Nasal cavity respiratory epithelium epithelial cell of viscerocranial mucosa (primary cell): ENCODE data around the gene ALOX12. TPM values are rescaled to one million over a fixed set of nuclear protein-coding genes. Genes with fewer than 3 reads are reported as not detected.

Experiments
- total RNA-seq: library from RNA; depleted of rRNA; stranded (reverse); fragments of >200 nt; gene quantifications from 2 replicates; pipeline ENCODE4 v1.2.3, GENCODE V29; 2014

ALOX12 gene
- under 0.01 and 0.14 TPM in 2 replicates for total RNA-seq

GRCh38 chr17:6995500-6996255 lies at the start of gene ALOX12:
TSS of gene ALOX12 (plus strand) at chr17:6996049. CDS start at chr17:6996118, 69 bp downstream.

DNA sequence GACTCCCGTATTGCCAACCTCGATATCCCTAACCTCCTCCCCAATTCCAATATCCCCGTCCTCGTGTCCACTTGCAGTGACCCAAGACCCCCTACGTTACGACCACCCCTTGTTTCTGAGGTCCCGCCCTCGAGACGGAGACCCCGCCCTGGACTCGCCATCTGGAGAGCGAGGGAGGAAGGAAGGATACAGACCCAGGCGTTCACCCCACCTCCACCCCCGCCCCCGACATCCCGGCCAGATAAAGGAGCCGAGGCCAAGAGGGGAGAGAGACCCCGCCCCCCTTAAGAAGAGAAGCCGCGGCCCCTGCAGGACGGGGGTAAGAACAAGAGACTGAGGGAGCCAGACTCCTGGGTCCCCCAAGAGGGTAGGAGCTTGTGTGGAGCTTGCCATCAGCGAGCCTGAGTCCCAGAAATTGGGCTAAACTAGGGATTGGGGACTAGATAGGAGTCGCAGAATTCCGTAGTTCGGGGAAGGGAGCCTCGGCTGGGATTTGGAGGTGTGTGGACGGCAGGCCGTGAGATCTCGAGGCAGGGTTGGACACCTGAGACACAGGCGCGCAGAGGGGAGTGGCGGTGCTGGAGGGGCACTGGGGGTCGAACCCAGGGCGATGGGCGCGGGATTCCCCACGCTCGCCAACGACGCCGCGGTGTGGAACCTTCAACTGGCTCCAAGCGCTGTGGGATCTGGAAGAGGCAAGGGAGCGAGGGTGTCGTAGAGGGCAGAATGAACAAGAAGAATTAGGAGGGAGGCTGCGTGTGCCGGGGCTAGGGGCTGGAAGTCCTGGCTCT lies 27.1 kb downstream of the ALOX12 start, which contains the start of gene BCL6B:
Gene BCL6B (plus strand): TSS at position 270 of the 791 bp plus-strand sequence. CDS start 622 bp downstream, outside the sequence.

DNA sequence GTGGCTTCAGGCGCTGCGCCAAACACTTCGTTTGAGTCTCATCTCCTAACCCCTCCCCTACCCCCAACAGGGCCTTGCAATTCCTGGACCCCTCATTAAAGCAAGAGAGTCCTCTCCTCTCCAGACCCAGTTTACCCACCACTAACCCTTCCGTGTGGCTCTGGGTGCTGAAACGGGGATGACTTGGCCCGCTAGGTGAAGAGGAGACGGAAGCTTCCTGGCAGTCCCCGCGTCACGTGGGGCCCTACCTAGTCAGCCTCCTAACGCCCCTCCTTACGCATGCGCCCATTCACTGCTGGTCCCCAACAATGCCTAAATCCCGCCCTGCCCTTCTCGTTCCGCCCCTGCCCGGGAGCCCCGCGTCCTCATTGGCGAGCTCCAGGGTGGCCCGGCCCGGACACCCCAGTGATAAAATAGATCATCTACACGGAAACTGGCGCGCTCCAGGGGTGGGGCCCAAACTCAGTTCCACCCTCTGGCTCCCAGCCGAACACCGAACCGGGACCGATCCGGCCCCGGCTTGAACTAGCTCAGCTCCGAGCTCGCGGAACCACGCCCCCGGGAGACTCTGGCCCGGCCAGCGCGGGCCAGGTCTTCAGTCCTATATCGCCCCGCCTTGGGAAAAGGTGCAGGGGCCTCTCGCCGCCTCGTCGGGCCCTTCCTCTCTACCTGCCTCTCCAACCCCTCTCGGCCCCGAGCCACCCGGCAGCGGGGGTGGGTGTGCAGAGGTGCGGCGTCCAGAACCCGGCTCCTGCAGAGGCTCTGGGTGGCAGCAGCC lies 39.9 kb downstream of the ALOX12 start, which contains the start of gene SLC16A13:
Gene SLC16A13 (plus strand): TSS at position 425 of the 778 bp plus-strand sequence. CDS start 368 bp downstream, outside the sequence.

GRCh38 chr17:7043497-7044198 lies 47.8 kb downstream of the ALOX12 start, which contains the start of gene SLC16A11:
TSS of gene SLC16A11 (minus strand) at chr17:7044092. CDS start at chr17:7043513, 579 bp downstream.

Other genes with a start within 250 kb of the ALOX12 start
- gene XAF1, start 240.0 kb upstream of the ALOX12 start, total RNA-seq, result 0.68 and 20.1 TPM in 2 replicates
- under 0.01 and 0.36 TPM in 2 replicates for gene FBXO39, start 219.8 kb upstream of the ALOX12 start, total RNA-seq
- gene TEKT1, start 164.3 kb upstream of the ALOX12 start, total RNA-seq, result not detected in 2 replicates
- gene RNASEK, start 16.6 kb downstream of the ALOX12 start, total RNA-seq, result 15.7 and 46.3 TPM in 2 replicates
- gene BCL6B, start 27.0 kb downstream of the ALOX12 start, total RNA-seq, result not detected in 2 replicates
- gene SLC16A13, start 40.0 kb downstream of the ALOX12 start, total RNA-seq, result 1.4 and 3.0 TPM in 2 replicates
- 0.07 TPM in 1 of 2 replicates, not detected in the other for gene SLC16A11, start 48.0 kb downstream of the ALOX12 start, total RNA-seq
- not detected in 2 replicates for gene CLEC10A, start 84.2 kb downstream of the ALOX12 start, total RNA-seq
- not detected in 2 replicates for gene ASGR2, start 118.8 kb downstream of the ALOX12 start, total RNA-seq
- 0.07 TPM in 1 of 2 replicates, not detected in the other for gene ASGR1, start 183.3 kb downstream of the ALOX12 start, total RNA-seq
- gene DLG4, start 223.8 kb downstream of the ALOX12 start, total RNA-seq, result 1.0 and 9.3 TPM in 2 replicates
- 172 and 221 TPM in 2 replicates for gene ACADVL, start 223.9 kb downstream of the ALOX12 start, total RNA-seq
- 62.4 and 66.6 TPM in 2 replicates for gene DVL2, start 238.5 kb downstream of the ALOX12 start, total RNA-seq
- 27.0 and 32.2 TPM in 2 replicates for gene PHF23, start 243.4 kb downstream of the ALOX12 start, total RNA-seq
- 57.8 and 81.4 TPM in 2 replicates for gene GABARAP, start 246.4 kb downstream of the ALOX12 start, total RNA-seq